Measurements from ENCODE around the gene PANK3. TPM values are rescaled to one million over a fixed set of nuclear protein-coding genes. Genes with fewer than 3 reads are reported as not detected.
A peak's percentile ranks its signal among the peaks of the same experiment; 100 is the strongest.
"Not testable (repeated sequence)": the region's sequence is repeated elsewhere in the genome, so short reads cannot be mapped to it uniquely, and the experiment has no call there.

The PANK3 gene
- total and polyA plus RNA-seq, 12 donors: 3.0 to 46.6 (median 32.6) TPM

- DNase-seq (no peak), ATAC-seq (no peak)
- peak overlapping the region; percentile 62 to 99 (median 96) for H3K27ac ChIP-seq
- intact Hi-C loops (cut with DNase I): loop anchor here in 2 of 10 donors (5.0 kb wide), 2 partner anchors 93 to 1732 kb away; partner anchors contain the start of gene RARS1 (in 1 of the 2)
- no peak for TF ChIP-seq CTCF (IDR thresholded peaks at IDR 0.05)
- 22 to 25% methylated on average over 3 of the region's 3 CpGs for WGBS, 2 donors
- no peaks in the 10 kb centered on the region for H3K27me3 ChIP-seq
- H3K4me3 ChIP-seq: peak overlapping the region; percentile 76 to 99 (median 92)
- peaks cover 0 to 42% (median 33%) of the 10 kb centered on the region in 9 donors for H3K4me1 ChIP-seq
- no peaks in the 10 kb centered on the region for H3K9me3 ChIP-seq
- H3K36me3 ChIP-seq: no peaks in the 10 kb centered on the region
Observed at GRCh38 chr5:168580227-168580508, 1.0 kb upstream of the PANK3 start.

GRCh38 chr5:168579488-168580226 is 489 bp upstream of the PANK3 start:
- Histone ChIP-seq H3K9me3 (no peaks in the 10 kb centered on the region), H3K27ac (peak overlapping the region; percentile 89 to 99 (median 96)), H3K4me1 (peaks cover 0 to 47% (median 37%) of the 10 kb centered on the region in 9 donors), H3K27me3 (no peaks in the 10 kb centered on the region), H3K4me3 (peak overlapping the region; percentile 76 to 99 (median 92)), H3K36me3 (no peaks in the 10 kb centered on the region)
- peak; percentile 98 to 99 (median 99) for ATAC-seq
- no peak for TF ChIP-seq CTCF (IDR thresholded peaks at IDR 0.05)
- 2% methylated on average over 41 to 52 of the region's 52 CpGs for WGBS, 2 donors
- peak; percentile 97 to 99 for DNase-seq
- intact Hi-C loops (cut with DNase I): loop anchor here in 6 of 10 donors (2.0 to 10.0 kb wide), 5 partner anchors 92 to 1733 kb away; partner anchors contain the start of genes RARS1 (in 6 of the 6) and SPDL1 (in 1 of the 6)

DNA sequence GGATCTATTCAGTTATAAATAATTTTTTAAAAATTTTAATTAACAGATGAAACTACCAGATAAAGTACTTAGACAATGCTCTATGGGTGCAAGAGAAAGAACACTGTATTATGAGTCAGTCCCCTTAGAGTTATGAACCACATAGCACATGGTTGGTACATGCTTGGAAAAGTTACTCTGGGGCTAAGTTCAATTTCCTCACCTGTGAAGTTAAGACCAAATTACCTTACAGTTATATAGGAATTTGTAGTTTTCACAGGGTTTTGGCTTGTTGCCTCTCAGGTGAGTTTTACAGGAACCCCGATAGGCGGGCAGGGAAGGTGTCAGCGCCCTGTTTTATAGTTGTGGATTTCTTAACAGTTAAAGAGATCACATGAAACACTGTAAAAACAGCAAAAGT is 1.2 kb downstream of the PANK3 start:
- peak overlapping the region; percentile 76 to 99 (median 92) for H3K4me3 ChIP-seq
- DNase-seq (no peak), ATAC-seq (no peak)
- H3K4me1 ChIP-seq: peaks cover 0 to 46% (median 38%) of the 10 kb centered on the region in 9 donors
- WGBS, 2 donors: 12 to 18% methylated on average over 3 of the region's 3 CpGs
- no peaks in the 10 kb centered on the region for H3K27me3 ChIP-seq
- H3K36me3 ChIP-seq: no peaks in the 10 kb centered on the region
- TF ChIP-seq CTCF (IDR thresholded peaks at IDR 0.05): no peak
- intact Hi-C loops (cut with DNase I): loop anchor here in 5 of 10 donors (2.0 to 10.0 kb wide), 4 partner anchors 91 to 1004 kb away; partner anchors contain the start of genes RARS1 (in 5 of the 5) and SPDL1 (in 1 of the 5)
- H3K9me3 ChIP-seq: peaks cover 0 to 4% (median 0%) of the 10 kb centered on the region in 11 donors
- peak overlapping the region in 8 of 10 donors; percentile 95 to 99 (median 96) for H3K27ac ChIP-seq

GRCh38 chr5:168575391-168576372 is 3.5 kb downstream of the PANK3 start:
- ATAC-seq (no peak), DNase-seq (no peak)
- Histone ChIP-seq H3K4me3 (no peak overlapping the region), H3K4me1 (peaks cover 0 to 61% (median 45%) of the 10 kb centered on the region in 9 donors), H3K36me3 (no peaks in the 10 kb centered on the region), H3K9me3 (peaks cover 0 to 4% (median 0%) of the 10 kb centered on the region in 11 donors), H3K27ac (peak overlapping the region in 1 of 10 donors; percentile 3), H3K27me3 (no peaks in the 10 kb centered on the region)
- intact Hi-C loops (cut with DNase I): loop anchor here in 4 of 10 donors (5.0 to 10.0 kb wide), 3 partner anchors 88 to 1007 kb away; partner anchors contain the start of genes RARS1 (in 4 of the 4) and SPDL1 (in 1 of the 4)
- TF ChIP-seq CTCF (IDR thresholded peaks at IDR 0.05): no peak
- 79 to 84% methylated on average over 7 of the region's 7 CpGs for WGBS, 2 donors

DNA sequence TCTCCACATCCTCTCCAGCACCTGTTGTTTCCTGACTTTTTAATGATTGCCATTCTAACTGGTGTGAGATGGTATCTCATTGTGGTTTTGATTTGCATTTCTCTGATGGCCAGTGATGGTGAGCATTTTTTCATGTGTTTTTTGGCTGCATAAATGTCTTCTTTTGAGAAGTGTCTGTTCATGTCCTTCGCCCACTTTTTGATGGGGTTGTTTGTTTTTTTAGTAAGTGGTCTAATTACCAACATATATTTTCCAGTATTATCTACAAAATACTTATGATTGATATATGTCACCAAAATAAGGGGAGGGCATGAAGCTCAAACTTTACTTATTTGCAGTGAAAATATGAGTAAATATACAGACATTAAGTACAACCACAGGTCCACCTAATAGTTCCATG is 5.0 kb downstream of the PANK3 start:
- H3K4me3 ChIP-seq, H3K36me3 ChIP-seq, ATAC-seq, H3K27me3 ChIP-seq, H3K9me3 ChIP-seq, DNase-seq, H3K27ac ChIP-seq: not testable (repeated sequence)
- WGBS, 2 donors: 97 to 100% methylated on average over 1 of the region's 1 CpG
- intact Hi-C loops (cut with DNase I): loop anchor here in 1 of 10 donors (10.0 kb wide), 1 partner anchor 89 kb away; the partner anchor contains the start of gene RARS1
- H3K4me1 ChIP-seq: peaks cover 0 to 54% (median 40%) of the 10 kb centered on the region in 9 donors

- not testable (repeated sequence) for H3K27ac ChIP-seq, H3K9me3 ChIP-seq, H3K36me3 ChIP-seq, H3K27me3 ChIP-seq, H3K4me3 ChIP-seq, DNase-seq, ATAC-seq
- H3K4me1 ChIP-seq: peaks cover 0 to 54% (median 40%) of the 10 kb centered on the region in 9 donors
- intact Hi-C loops (cut with DNase I): loop anchor here in 1 of 10 donors (10.0 kb wide), 1 partner anchor 89 kb away; the partner anchor contains the start of gene RARS1
- WGBS, 2 donors: 90 to 100% methylated on average over 1 of the region's 3 CpGs
Observed at GRCh38 chr5:168573663-168574062, 5.5 kb downstream of the PANK3 start.
